Kidney (tissue), 14 donors: ENCODE data around the gene RSPH1. TPM values are rescaled to one million over a fixed set of nuclear protein-coding genes. Genes with fewer than 3 reads are reported as not detected.

ENCODE experiments used
- DNase-seq, 5 donors: peaks; one replicate each; pipeline ENCODE4 v3.0.0-alpha.2; 2013 to 2020
- FAIRE-seq: peaks from 2 replicates; lab custom pipeline; 2012; peaks lifted over from hg19 to GRCh38; lab: Jason Lieb, UNC
- H3K27ac ChIP-seq, 2 donors: one replicate each; pipeline ENCODE4 v1.7.0; 2013; ENCODE audit warnings: low read depth in 2 of 2, low read length in 2 of 2, inconsistent platforms in 1 of 2
- H3K27me3 ChIP-seq: one replicate; pipeline ENCODE4 v1.7.1; 2013; ENCODE audit warnings: low read length, inconsistent platforms; ENCODE audit not compliant: control insufficient read depth, insufficient read depth
- H3K36me3 ChIP-seq, 3 donors: one replicate each; pipeline versions ENCODE4 v1.7.0 to v1.7.1; 2013; ENCODE audit warnings: low read length in 3 of 3, control low read depth in 1 of 3, inconsistent platforms in 1 of 3; ENCODE audit not compliant: insufficient read depth in 3 of 3, control insufficient read depth in 2 of 3
- H3K4me1 ChIP-seq, 3 donors: one replicate each; pipeline versions ENCODE4 v1.7.0 to v1.7.1; 2013; ENCODE audit warnings: low read length in 3 of 3, inconsistent platforms in 1 of 3, low read depth in 1 of 3; ENCODE audit not compliant: control insufficient read depth in 2 of 3, insufficient read depth in 2 of 3
- H3K4me3 ChIP-seq, 3 donors: one replicate each; pipeline versions ENCODE4 v1.7.0 to v1.8.1; 2013; ENCODE audit warnings: low read length in 3 of 3, control low read depth in 1 of 3, inconsistent platforms in 1 of 3
- H3K9ac ChIP-seq, 3 donors: one replicate each; pipeline versions ENCODE4 v1.7.0 to v1.7.1; 2013; ENCODE audit warnings: low read length in 3 of 3, control low read depth in 1 of 3, inconsistent platforms in 1 of 3
- H3K9me3 ChIP-seq, 3 donors: one replicate each; pipeline versions ENCODE4 v1.7.0 to v1.7.1; 2013; ENCODE audit warnings: low read length in 3 of 3, control low read depth in 1 of 3, inconsistent platforms in 1 of 3; ENCODE audit not compliant: control insufficient read depth in 2 of 3, insufficient read depth in 1 of 3
- CTCF ChIP-seq: IDR thresholded peaks from 3 replicates; pipeline ENCODE4 v1.5.1; 2012; ENCODE audit warnings: mild to moderate bottlenecking, moderate library complexity, borderline replicate concordance; ENCODE audit not compliant: insufficient read depth; ENCODE audit errors: extremely low read depth
- intact Hi-C: fragments of 100-400 bp; cut with DNase I; formaldehyde crosslinking; loops from one replicate; pipeline ENCODE4 v1.11.1; 2022
- polyA plus RNA-seq: library from polyadenylated mRNA; stranded (reverse); fragments of 350-450 nt; fragmentation: Illumina TruSeq; extraction: RNeasy Lipid Tissue Mini Kit (QIAGEN cat#74804); gene quantifications from one replicate; pipeline ENCODE4 v1.2.3, GENCODE V29; 2014; ENCODE audit warnings: low read depth, low replicate concordance; ENCODE audit not compliant: insufficient read depth
- total RNA-seq: library from RNA; stranded (reverse); fragmentation: NEBNext Ultra II Directional; extraction: Animal tissue kit (Norgen Biotek cat#: 25700); gene quantifications from one replicate; pipeline ENCODE4 v1.2.1, GENCODE V29; 2021
- donor health status: control.
- donor health status: control.
- donor health status: control.
- donor health status: control.
- donor health status: control.
- donor health status: DM: yes; HTN: yes; CAD: no.
- donor health status: Normal renal cell carcinoma (clear cell type).

RSPH1 gene
- total and polyA plus RNA-seq, 2 donors from 2014 or later = 12.0 to 13.0 TPM

DNA sequence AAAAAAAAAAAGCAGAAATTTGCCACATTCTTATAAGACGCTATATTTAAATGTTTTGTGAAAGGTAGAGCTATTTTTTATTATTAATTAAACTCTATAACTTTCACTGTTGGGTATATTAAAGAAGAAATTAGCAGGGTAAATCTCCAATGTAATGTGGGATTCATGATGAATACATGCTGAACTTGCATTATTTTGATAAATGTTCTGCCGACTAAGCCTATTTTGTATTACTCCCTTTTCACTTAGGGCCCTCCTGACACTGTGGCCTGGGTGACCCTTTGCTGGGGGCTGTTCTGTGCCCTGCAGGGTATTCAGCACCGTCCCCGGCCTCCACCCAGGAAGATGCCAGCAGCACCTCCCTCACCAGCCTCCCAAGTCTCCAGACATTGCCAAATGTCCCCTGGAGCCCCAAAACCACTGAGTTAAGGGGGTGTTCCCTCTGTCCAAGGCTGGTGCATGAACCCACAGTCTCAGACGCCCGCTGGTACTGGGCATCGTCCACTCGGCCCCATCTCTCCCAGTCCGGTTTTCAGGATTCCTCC, 22.5 kb downstream of the RSPH1 start:
- Histone ChIP-seq H3K36me3 (no peaks in the 10 kb centered on the region), H3K9ac (no peak overlapping the region), H3K9me3 (no peaks in the 10 kb centered on the region), H3K27me3 (no peaks in the 10 kb centered on the region), H3K4me1 (peaks cover 0 to 11% (median 6%) of the 10 kb centered on the region in 3 donors), H3K27ac (peak overlapping the region in 1 of 2 donors; percentile 14), H3K4me3 (no peak overlapping the region)
- TF ChIP-seq CTCF = no peak
- intact Hi-C loops = no loop called here
- FAIRE-seq (no peak), DNase-seq (peak in 1 of 5 donors; percentile 74)

- TF ChIP-seq CTCF = no peak
- intact Hi-C loops = no loop called here
These were observed 23.5 kb downstream of the RSPH1 start for GRCh38 chr21:42472521-42472920.

GRCh38 chr21:42471716-42472330, 24.2 kb downstream of the RSPH1 start:
- FAIRE-seq (no peak), DNase-seq (peak in 2 of 5 donors; percentile 29 to 48)
- no peak for TF ChIP-seq CTCF
- no peaks in the 10 kb centered on the region for H3K36me3 ChIP-seq
- no peak overlapping the region for H3K9ac ChIP-seq
- no peaks in the 10 kb centered on the region for H3K27me3 ChIP-seq
- no peak overlapping the region for H3K4me3 ChIP-seq
- peaks cover 0 to 11% (median 7%) of the 10 kb centered on the region in 3 donors for H3K4me1 ChIP-seq
- no peak overlapping the region for H3K27ac ChIP-seq
- intact Hi-C loops = no loop called here
- no peaks in the 10 kb centered on the region for H3K9me3 ChIP-seq

More at GRCh38 chr21:42472521-42472920, 23.5 kb downstream of the RSPH1 start:
- DNase-seq (peak in 1 of 5 donors; percentile 18), FAIRE-seq (no peak)
- Histone ChIP-seq H3K9me3 (no peaks in the 10 kb centered on the region), H3K9ac (no peak overlapping the region), H3K4me1 (peaks cover 0 to 11% (median 7%) of the 10 kb centered on the region in 3 donors), H3K27me3 (no peaks in the 10 kb centered on the region), H3K36me3 (no peaks in the 10 kb centered on the region), H3K27ac (no peak overlapping the region), H3K4me3 (no peak overlapping the region)
